Prostate gland (tissue), 2 donors: ENCODE results near the gene PANX2. TPM values are rescaled to one million over a fixed set of nuclear protein-coding genes. Genes with fewer than 3 reads are reported as not detected.
"Not testable (repeated sequence)": the region's sequence is repeated elsewhere in the genome, so short reads cannot be mapped to it uniquely, and the experiment has no call there.

Source experiments
- DNase-seq: peaks from one replicate; pipeline ENCODE4 v3.0.0-alpha.2; 2019; ENCODE audit warnings: low spot score
- H3K27ac ChIP-seq, 2 donors: fragments of 200-600 bp; sonication (generic); 2 replicates each; pipeline ENCODE4 v1.5.1; 2017 to 2019
- H3K27me3 ChIP-seq: fragments of 200-600 bp; sonication (generic); replicated peaks from 2 replicates; pipeline ENCODE4 v1.5.1; 2019; ENCODE audit not compliant: insufficient read depth
- H3K36me3 ChIP-seq, 2 donors: fragments of 200-600 bp; sonication (generic); 1 replicate in 1 of 2; 2 replicates in 1 of 2; pipeline versions ENCODE4 v1.5.1 to v1.8.1; 2017 to 2019
- H3K4me1 ChIP-seq: fragments of 200-600 bp; sonication (generic); replicated peaks from 2 replicates; pipeline ENCODE4 v1.5.1; 2019
- H3K4me3 ChIP-seq, 2 donors: fragments of 200-600 bp; sonication (generic); 2 replicates each; pipeline ENCODE4 v1.5.1; 2017 to 2019
- H3K9me3 ChIP-seq: fragments of 200-600 bp; sonication (generic); 2 replicates; pipeline ENCODE4 v1.5.1; 2017
- CTCF ChIP-seq, 4 experiments: fragments of 200-600 bp in 2 of 4; fragments of 450-650 bp in 2 of 4; sonication (generic) in 2 of 4; IDR thresholded peaks; 1 replicate in 3 of 4; 2 replicates in 1 of 4; pipeline ENCODE4 v1.5.1; 2016 to 2019; ENCODE audit warnings: antibody characterized with exemption in 4 of 4, mild to moderate bottlenecking in 2 of 4, moderate library complexity in 2 of 4
- POLR2A ChIP-seq: fragments of 450-650 bp; IDR thresholded peaks from one replicate; pipeline ENCODE4 v1.6.1; 2016; ENCODE audit warnings: antibody characterized with exemption, mild to moderate bottlenecking
- POLR2AphosphoS5 ChIP-seq: sonication (generic); formaldehyde crosslinking; IDR thresholded peaks from one replicate; pipeline ENCODE4 v1.6.1; 2017; ENCODE audit warnings: antibody characterized with exemption
- WGBS: methylation state at CpG from one replicate; pipeline ENCODE4 v1.1.5; 2018; 5-methylcytosine and 5-hydroxymethylcytosine counted together
- intact Hi-C: fragments of 100-400 bp; cut with DNase I; formaldehyde crosslinking; loops from one replicate; pipeline ENCODE4 v1.14.2; 2022
- total RNA-seq, 2 donors: library from RNA; depleted of rRNA; stranded (reverse); fragments of >200 nt; gene quantifications; one replicate each; pipeline ENCODE4 v1.1.0, GENCODE V29; 2016

Gene PANX2
- total RNA-seq, 2 donors from 2014 or later = 7.5 to 9.5 TPM

GRCh38 chr22:50161508-50162390, 8.8 kb upstream of the PANX2 start:
- no peaks in the 10 kb centered on the region for H3K27me3 ChIP-seq
- DNase-seq = no peak
- H3K4me3 ChIP-seq = no peak overlapping the region
- H3K36me3 ChIP-seq = no peaks in the 10 kb centered on the region
- no peaks in the 10 kb centered on the region for H3K4me1 ChIP-seq
- no peak overlapping the region for H3K27ac ChIP-seq
- intact Hi-C loops = no loop called here
- WGBS = 96% methylated on average over 19 of the region's 23 CpGs
- no peak for TF ChIP-seq CTCF (IDR thresholded peaks at IDR 0.05)
- no peak for TF ChIP-seq POLR2A
- no peak for TF ChIP-seq POLR2AphosphoS5
- H3K9me3 ChIP-seq = no peaks in the 10 kb centered on the region

GRCh38 chr22:50162391-50162956, 8.1 kb upstream of the PANX2 start:
- 94% methylated on average over 10 of the region's 10 CpGs for WGBS
- H3K27me3 ChIP-seq = no peaks in the 10 kb centered on the region
- no peak for DNase-seq

GRCh38 chr22:50165436-50166123, 5.0 kb upstream of the PANX2 start:
- no peak overlapping the region for H3K4me3 ChIP-seq
- TF ChIP-seq POLR2AphosphoS5 (no peak), POLR2A (no peak), CTCF (IDR thresholded peaks at IDR 0.05) (no peak)
- H3K27me3 ChIP-seq = no peaks in the 10 kb centered on the region
- intact Hi-C loops = no loop called here
- WGBS = 93% methylated on average over 27 of the region's 28 CpGs
- no peak for DNase-seq
- no peaks in the 10 kb centered on the region for H3K36me3 ChIP-seq
- H3K27ac ChIP-seq = no peak overlapping the region
- no peaks in the 10 kb centered on the region for H3K4me1 ChIP-seq
- H3K9me3 ChIP-seq = no peaks in the 10 kb centered on the region

More at GRCh38 chr22:50162391-50162956, 8.1 kb upstream of the PANX2 start:
- no peak overlapping the region for H3K27ac ChIP-seq
- intact Hi-C loops = no loop called here
- no peak for TF ChIP-seq POLR2AphosphoS5
- no peak for TF ChIP-seq CTCF (IDR thresholded peaks at IDR 0.05)
- TF ChIP-seq POLR2A = no peak
- H3K4me1 ChIP-seq = no peaks in the 10 kb centered on the region
- H3K4me3 ChIP-seq = no peak overlapping the region
- H3K36me3 ChIP-seq = no peaks in the 10 kb centered on the region
- no peaks in the 10 kb centered on the region for H3K9me3 ChIP-seq

GRCh38 chr22:50167689-50168489, 2.6 kb upstream of the PANX2 start:
- intact Hi-C loops = no loop called here
- WGBS = 65% methylated on average over 11 of the region's 11 CpGs
- DNase-seq = no peak

GRCh38 chr22:50168490-50169180, 1.9 kb upstream of the PANX2 start:
- H3K36me3 ChIP-seq, DNase-seq, H3K27ac ChIP-seq, H3K27me3 ChIP-seq, H3K4me1 ChIP-seq, intact Hi-C loops, H3K4me3 ChIP-seq, H3K9me3 ChIP-seq: not testable (repeated sequence)
- 80% methylated on average over 5 of the region's 5 CpGs for WGBS

More at GRCh38 chr22:50167689-50168489, 2.6 kb upstream of the PANX2 start:
- Histone ChIP-seq H3K4me1 (no peaks in the 10 kb centered on the region), H3K27ac (no peak overlapping the region), H3K36me3 (no peaks in the 10 kb centered on the region), H3K9me3 (no peaks in the 10 kb centered on the region), H3K4me3 (no peak overlapping the region), H3K27me3 (no peaks in the 10 kb centered on the region)
- no peak for TF ChIP-seq CTCF (IDR thresholded peaks at IDR 0.05)
- TF ChIP-seq POLR2AphosphoS5 = no peak
- no peak for TF ChIP-seq POLR2A
